Gastrocnemius medialis (tissue), 4 donors: ENCODE results near the gene CRYBG1. TPM values are rescaled to one million over a fixed set of nuclear protein-coding genes. Genes with fewer than 3 reads are reported as not detected.

Experiments used
- ATAC-seq, 2 donors: fragments of 150-250 bp; one replicate each; pipeline ENCODE4 v1.9.1; 2016
- DNase-seq, 2 donors: peaks; one replicate each; pipeline ENCODE4 v3.0.0-alpha.2; 2019
- H3K27ac ChIP-seq, 4 donors: fragments of 200-600 bp; sonication (generic); 1 replicate in 1 of 4; 2 replicates in 3 of 4; pipeline ENCODE4 v1.5.1; 2016 to 2018; ENCODE audit warnings: mild to moderate bottlenecking in 2 of 4, moderate library complexity in 1 of 4
- H3K27me3 ChIP-seq, 3 donors: fragments of 200-600 bp; sonication (generic) in 2 of 3; 1 replicate in 1 of 3; 2 replicates in 2 of 3; pipeline versions ENCODE4 v1.5.1 to v1.6.0; 2016 to 2019; ENCODE audit warnings: mild to moderate bottlenecking in 1 of 3, moderate library complexity in 1 of 3
- H3K36me3 ChIP-seq, 2 donors: fragments of 200-600 bp; sonication (generic) in 1 of 2; one replicate each; pipeline ENCODE4 v1.5.1; 2017 to 2018
- H3K4me1 ChIP-seq, 2 donors: fragments of 200-600 bp; sonication (generic) in 1 of 2; one replicate each; pipeline ENCODE4 v1.5.1; 2016 to 2017; ENCODE audit warnings: mild to moderate bottlenecking in 2 of 2
- H3K4me3 ChIP-seq, 4 donors: fragments of 200-600 bp; sonication (generic) in 3 of 4; 1 replicate in 1 of 4; 2 replicates in 3 of 4; pipeline ENCODE4 v1.5.1; 2016 to 2019; ENCODE audit warnings: mild to moderate bottlenecking in 2 of 4
- H3K9me3 ChIP-seq, 3 donors: fragments of 200-600 bp; sonication (generic) in 2 of 3; 1 replicate in 1 of 3; 2 replicates in 2 of 3; pipeline ENCODE4 v1.5.1; 2016 to 2019
- POLR2A ChIP-seq, 2 donors: fragments of 450-650 bp; IDR thresholded peaks; one replicate each; pipeline ENCODE4 v1.6.1; 2017; ENCODE audit warnings: antibody characterized with exemption in 2 of 2, mild to moderate bottlenecking in 2 of 2, moderate library complexity in 2 of 2
- in situ Hi-C, 4 donors: fragments of 200-750 bp; cut with MboI; loops; one replicate each; pipeline versions ENCODE4 v1.15.0 to v1.8.0; 2017; ENCODE audit warnings: low sequenced_read_pairs in 4 of 4
- intact Hi-C: fragments of 100-400 bp; cut with DNase I; formaldehyde crosslinking; loops from one replicate; pipeline ENCODE4 v1.15.1; 2023; ENCODE audit warnings: low total_unique reads
- total RNA-seq, 4 donors: library from RNA; depleted of rRNA; stranded (reverse); fragments of >200 nt; gene quantifications; one replicate each; pipeline versions ENCODE4 v1.1.0 to v1.2.3, GENCODE V29; 2016
- TF ChIP-seq, protein P1 (sequence below), 5 experiments: fragments of 450-650 bp in 3 of 5; fragments of 200-600 bp in 2 of 5; sonication (generic) in 2 of 5; IDR thresholded peaks in 4 of 5; conservative IDR thresholded peaks in 1 of 5; 1 replicate in 4 of 5; 2 replicates in 1 of 5; pipeline ENCODE4 v1.5.1; 2016 to 2019; ENCODE audit warnings: antibody characterized with exemption in 5 of 5, mild to moderate bottlenecking in 3 of 5, moderate library complexity in 3 of 5

CRYBG1 gene
- total RNA-seq, 4 donors from 2014 or later: 0.98 to 1.5 (median 1.1) TPM

DNA sequence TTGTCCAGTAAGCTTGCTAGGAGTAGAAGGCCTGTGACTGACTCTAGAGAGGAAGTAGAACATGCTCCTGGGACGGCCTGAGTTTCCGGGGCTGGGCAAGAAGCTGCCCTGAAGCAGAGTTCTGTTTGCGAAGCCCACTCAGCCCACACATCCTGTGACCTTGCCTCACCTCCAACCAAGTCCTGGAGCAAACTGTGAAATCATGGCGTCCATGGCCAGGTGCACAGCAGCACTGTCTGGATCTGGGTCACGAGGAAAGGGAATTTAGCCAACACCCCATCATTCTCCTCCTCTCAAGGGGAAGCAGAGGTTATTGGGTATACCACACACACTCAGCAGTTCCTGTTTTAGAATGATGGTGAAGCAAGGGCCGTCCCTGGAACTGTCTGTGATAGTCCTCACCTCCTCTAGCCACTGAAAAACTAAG lies 87.5 kb downstream of the CRYBG1 start:
- Histone ChIP-seq H3K27ac (no peak overlapping the region), H3K4me1 (no peaks in the 10 kb centered on the region), H3K4me3 (no peak overlapping the region), H3K9me3 (no peaks in the 10 kb centered on the region), H3K27me3 (no peaks in the 10 kb centered on the region), H3K36me3 (no peaks in the 10 kb centered on the region)
- in situ Hi-C loops: loop anchor here (5.0 to 25.0 kb wide), 4 partner anchors 119 to 539 kb away; no protein-coding TSS in a partner anchor
- DNase-seq (peak in 1 of 2 donors; percentile 4), ATAC-seq (no peak)
- intact Hi-C loops: no loop called here
- TF ChIP-seq, protein P1, sequence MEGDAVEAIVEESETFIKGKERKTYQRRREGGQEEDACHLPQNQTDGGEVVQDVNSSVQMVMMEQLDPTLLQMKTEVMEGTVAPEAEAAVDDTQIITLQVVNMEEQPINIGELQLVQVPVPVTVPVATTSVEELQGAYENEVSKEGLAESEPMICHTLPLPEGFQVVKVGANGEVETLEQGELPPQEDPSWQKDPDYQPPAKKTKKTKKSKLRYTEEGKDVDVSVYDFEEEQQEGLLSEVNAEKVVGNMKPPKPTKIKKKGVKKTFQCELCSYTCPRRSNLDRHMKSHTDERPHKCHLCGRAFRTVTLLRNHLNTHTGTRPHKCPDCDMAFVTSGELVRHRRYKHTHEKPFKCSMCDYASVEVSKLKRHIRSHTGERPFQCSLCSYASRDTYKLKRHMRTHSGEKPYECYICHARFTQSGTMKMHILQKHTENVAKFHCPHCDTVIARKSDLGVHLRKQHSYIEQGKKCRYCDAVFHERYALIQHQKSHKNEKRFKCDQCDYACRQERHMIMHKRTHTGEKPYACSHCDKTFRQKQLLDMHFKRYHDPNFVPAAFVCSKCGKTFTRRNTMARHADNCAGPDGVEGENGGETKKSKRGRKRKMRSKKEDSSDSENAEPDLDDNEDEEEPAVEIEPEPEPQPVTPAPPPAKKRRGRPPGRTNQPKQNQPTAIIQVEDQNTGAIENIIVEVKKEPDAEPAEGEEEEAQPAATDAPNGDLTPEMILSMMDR (IDR thresholded peaks at IDR 0.05 in 4 of 5, conservative IDR thresholded peaks at IDR 0.05 in 1 of 5): no peak
- no peak for TF ChIP-seq POLR2A (IDR thresholded peaks at IDR 0.05)

DNA sequence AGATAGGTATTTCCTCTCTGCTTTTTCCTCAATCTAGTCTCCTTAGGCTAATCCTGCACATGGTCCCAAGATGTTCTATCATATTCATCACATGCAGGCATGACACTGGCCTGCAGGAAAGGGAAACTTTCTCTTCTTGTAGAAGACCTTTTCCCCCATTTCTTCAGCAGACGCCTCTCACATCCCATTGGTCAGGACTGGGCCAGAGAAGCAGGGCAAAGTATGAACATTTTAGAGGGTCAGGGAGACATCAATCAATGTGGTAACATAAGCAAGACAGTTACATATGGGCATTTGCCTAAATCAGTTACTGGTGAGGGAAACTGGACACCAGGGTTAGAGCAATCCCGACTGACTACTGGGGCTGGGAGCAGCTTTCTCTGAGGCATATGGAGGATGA lies 90.1 kb downstream of the CRYBG1 start:
- intact Hi-C loops: no loop called here
- no peak overlapping the region for H3K27ac ChIP-seq
- H3K4me3 ChIP-seq: no peak overlapping the region
- H3K27me3 ChIP-seq: no peaks in the 10 kb centered on the region
- in situ Hi-C loops: loop anchor here in 1 of 4 donors (5.0 kb wide), 1 partner anchor 117 kb away; no protein-coding TSS in a partner anchor
- TF ChIP-seq, protein P1 (IDR thresholded peaks at IDR 0.05 in 4 of 5, conservative IDR thresholded peaks at IDR 0.05 in 1 of 5): no peak
- TF ChIP-seq POLR2A (IDR thresholded peaks at IDR 0.05): no peak
- ATAC-seq: no peak
- H3K36me3 ChIP-seq: no peaks in the 10 kb centered on the region
- no peaks in the 10 kb centered on the region for H3K4me1 ChIP-seq
- no peaks in the 10 kb centered on the region for H3K9me3 ChIP-seq
- no peak for DNase-seq

DNA sequence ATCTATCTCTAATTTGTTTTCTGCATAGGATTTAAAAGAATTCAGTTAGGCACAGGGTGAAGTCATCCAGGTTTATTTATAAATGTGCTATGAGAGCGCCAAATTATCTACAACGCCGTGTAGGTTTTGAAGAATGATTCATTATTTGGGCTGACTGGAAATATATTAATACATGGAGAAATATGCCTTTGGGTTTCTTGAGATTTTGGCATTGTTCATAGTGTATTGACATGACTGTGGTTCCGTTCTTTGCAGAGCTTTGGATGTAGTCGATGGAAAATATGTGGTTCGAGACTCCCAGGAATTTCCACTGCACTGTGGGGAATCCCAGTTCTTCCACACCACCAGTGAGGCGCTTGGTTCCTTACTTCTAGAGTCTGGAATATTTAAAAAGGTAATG lies 90.9 kb downstream of the CRYBG1 start:
- Histone ChIP-seq H3K4me1 (no peaks in the 10 kb centered on the region), H3K36me3 (no peaks in the 10 kb centered on the region), H3K27ac (no peak overlapping the region), H3K27me3 (no peaks in the 10 kb centered on the region), H3K4me3 (no peak overlapping the region), H3K9me3 (no peaks in the 10 kb centered on the region)
- intact Hi-C loops: no loop called here
- ATAC-seq (no peak), DNase-seq (no peak)
- in situ Hi-C loops: loop anchor here in 1 of 4 donors (5.0 kb wide), 1 partner anchor 116 kb away; no protein-coding TSS in a partner anchor
- TF ChIP-seq POLR2A (IDR thresholded peaks at IDR 0.05): no peak
- TF ChIP-seq, protein P1 (IDR thresholded peaks at IDR 0.05 in 4 of 5, conservative IDR thresholded peaks at IDR 0.05 in 1 of 5): no peak

DNA sequence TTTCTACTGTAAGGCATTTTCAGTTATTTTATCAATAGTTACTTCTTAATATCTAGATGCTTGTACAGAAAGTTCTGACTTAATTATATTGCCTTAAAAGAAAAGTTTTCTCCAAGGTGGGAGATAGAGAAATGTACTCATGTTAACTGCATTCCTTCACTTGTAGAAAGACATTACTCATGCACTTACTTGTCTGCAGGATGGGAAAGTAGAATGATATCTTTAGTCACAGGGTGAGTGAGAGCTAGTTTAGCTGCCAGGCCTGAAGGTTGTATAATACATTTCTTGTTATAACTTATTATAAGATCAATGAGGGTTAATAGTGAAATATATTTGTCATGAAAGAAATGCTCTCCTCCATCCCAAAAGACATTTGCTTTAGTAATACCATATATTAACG lies 92.1 kb downstream of the CRYBG1 start:
- Histone ChIP-seq H3K4me3 (no peak overlapping the region), H3K27ac (no peak overlapping the region), H3K27me3 (no peaks in the 10 kb centered on the region), H3K9me3 (no peaks in the 10 kb centered on the region), H3K36me3 (no peaks in the 10 kb centered on the region), H3K4me1 (no peaks in the 10 kb centered on the region)
- no peak for TF ChIP-seq POLR2A (IDR thresholded peaks at IDR 0.05)
- intact Hi-C loops (no loop called here), in situ Hi-C loops (loop anchor here in 1 of 4 donors (5.0 kb wide), 1 partner anchor 115 kb away; no protein-coding TSS in a partner anchor)
- DNase-seq (no peak), ATAC-seq (no peak)

DNA sequence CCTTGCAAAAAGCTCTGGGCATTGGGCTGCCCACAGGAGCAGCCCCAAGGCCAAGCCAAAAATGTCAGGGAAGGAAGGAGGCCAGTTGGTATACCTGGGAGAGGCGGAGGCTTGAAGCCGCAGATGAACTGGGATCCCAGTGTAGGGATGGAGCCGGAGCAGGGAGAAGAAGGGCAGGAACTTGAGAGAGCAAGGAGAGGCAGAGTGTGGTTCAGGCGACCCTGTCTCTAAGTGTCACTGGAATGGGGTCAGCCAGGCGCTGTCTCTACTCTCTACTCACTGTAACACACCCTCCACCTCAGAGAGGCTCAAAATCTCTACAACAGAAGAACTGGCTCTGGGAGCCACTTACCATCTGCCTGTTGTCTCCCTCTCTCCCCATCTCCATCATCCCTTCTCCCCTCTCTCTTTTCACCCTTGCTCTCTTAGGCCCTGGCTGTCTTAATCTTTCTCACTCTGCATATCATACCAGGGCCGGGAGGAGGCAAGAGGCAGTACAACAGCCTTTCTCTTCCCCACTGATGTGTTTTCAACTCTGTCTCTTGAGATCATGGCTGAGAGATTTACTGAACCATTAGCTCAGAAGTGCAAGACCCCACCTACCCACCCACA lies 93.3 kb downstream of the CRYBG1 start:
- Histone ChIP-seq H3K4me3 (no peak overlapping the region), H3K27me3 (no peaks in the 10 kb centered on the region), H3K4me1 (no peaks in the 10 kb centered on the region), H3K9me3 (no peaks in the 10 kb centered on the region), H3K36me3 (no peaks in the 10 kb centered on the region), H3K27ac (no peak overlapping the region)
- TF ChIP-seq POLR2A (IDR thresholded peaks at IDR 0.05): no peak
- TF ChIP-seq, protein P1 (IDR thresholded peaks at IDR 0.05 in 4 of 5, conservative IDR thresholded peaks at IDR 0.05 in 1 of 5): no peak
- intact Hi-C loops (no loop called here), in situ Hi-C loops (loop anchor here in 1 of 4 donors (5.0 kb wide), 1 partner anchor 113 kb away; no protein-coding TSS in a partner anchor)
- ATAC-seq (no peak), DNase-seq (no peak)
